HG02840 (cell line): Measurements from ENCODE around the gene BIRC5.

Experiments used
- ATAC-seq: cut with Tn5 transposase; IDR thresholded peaks from one replicate; pipeline ENCODE4 v1.9.1; 2021; ENCODE audit warnings: mild to moderate bottlenecking, moderate library complexity, moderate number of reproducible peaks; ENCODE audit not compliant: unreplicated experiment, low FRiP score

BIRC5 gene

GRCh38 chr17:78253946-78254672 lies 40.1 kb downstream of the BIRC5 start:
- peak; percentile 48 for ATAC-seq

GRCh38 chr17:78255029-78255656 lies 41.1 kb downstream of the BIRC5 start:
- ATAC-seq, result no peak

DNA sequence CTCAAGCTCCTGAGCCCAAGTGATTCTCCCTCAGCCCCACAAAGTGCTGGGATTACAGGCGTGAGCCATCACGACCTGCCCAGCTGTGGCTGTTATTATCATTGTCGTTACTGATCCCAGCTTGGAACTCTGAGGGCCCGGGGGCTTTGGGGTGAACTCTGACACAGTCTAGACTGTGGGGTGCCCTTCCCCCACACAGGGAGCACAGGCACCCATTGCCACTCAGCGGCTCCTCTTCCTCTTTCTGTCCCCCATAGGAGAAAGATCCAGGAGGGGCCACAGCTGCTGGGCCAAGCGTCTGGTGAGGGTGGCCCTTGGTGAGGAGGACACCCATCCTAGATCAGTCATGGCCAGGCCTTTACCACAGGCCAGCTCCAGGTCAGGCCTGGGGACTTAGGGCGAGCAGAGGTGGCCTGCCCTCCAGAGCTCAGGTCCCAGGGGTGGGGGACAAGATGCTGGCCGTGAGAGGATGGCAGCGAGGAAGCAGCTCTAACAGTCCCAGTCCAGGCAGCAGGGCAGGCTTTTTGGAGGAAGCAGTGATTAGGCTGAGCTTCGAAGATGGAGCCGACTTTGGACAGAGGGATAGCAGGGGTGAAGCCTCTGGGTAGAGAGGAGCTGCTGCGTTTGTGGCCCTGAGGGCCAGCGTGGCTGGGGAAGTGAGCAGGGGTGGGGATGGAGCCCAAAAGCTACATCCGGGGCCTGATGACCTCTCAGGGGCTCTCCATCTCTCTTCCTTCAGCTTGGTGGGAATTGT lies 42.1 kb downstream of the BIRC5 start:
- no peak for ATAC-seq

GRCh38 chr17:78256707-78257591 lies 42.9 kb downstream of the BIRC5 start:
- no peak for ATAC-seq

- no peak for ATAC-seq
Observed at GRCh38 chr17:78257810-78258322, 43.8 kb downstream of the BIRC5 start.

- no peak for ATAC-seq
Observed at GRCh38 chr17:78258323-78259191, 44.5 kb downstream of the BIRC5 start.

- no peak for ATAC-seq
Observed at GRCh38 chr17:78259192-78259554, 45.1 kb downstream of the BIRC5 start.

GRCh38 chr17:78263063-78263735 lies 49.1 kb downstream of the BIRC5 start:
- ATAC-seq, result no peak

- ATAC-seq, result no peak
Observed at GRCh38 chr17:78263736-78264340, 49.8 kb downstream of the BIRC5 start.

- ATAC-seq, result no peak
Observed at GRCh38 chr17:78264590-78264989, 50.5 kb downstream of the BIRC5 start.

DNA sequence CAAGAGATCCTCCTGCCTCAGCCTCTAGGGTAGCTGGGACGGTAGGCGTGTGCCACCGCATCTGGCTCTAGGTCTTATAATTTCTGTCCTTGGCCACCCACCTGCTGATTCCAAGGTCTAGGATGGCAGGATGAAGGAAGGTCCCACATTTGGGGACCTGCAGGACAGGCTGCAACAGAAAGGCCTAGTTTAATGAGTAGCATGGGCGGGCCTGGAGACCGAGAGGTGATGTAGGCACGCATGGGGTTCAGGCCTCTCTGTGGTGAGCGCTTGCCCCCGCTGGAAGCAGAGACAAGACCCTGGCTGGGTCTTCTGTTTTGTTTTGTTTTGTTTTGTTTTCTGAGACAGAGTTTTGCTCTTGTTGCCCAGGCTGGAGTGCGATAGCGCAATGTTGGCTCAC lies 51.1 kb downstream of the BIRC5 start:
- no peak for ATAC-seq

- ATAC-seq, result no peak
Observed at GRCh38 chr17:78266231-78266631, 52.2 kb downstream of the BIRC5 start.

DNA sequence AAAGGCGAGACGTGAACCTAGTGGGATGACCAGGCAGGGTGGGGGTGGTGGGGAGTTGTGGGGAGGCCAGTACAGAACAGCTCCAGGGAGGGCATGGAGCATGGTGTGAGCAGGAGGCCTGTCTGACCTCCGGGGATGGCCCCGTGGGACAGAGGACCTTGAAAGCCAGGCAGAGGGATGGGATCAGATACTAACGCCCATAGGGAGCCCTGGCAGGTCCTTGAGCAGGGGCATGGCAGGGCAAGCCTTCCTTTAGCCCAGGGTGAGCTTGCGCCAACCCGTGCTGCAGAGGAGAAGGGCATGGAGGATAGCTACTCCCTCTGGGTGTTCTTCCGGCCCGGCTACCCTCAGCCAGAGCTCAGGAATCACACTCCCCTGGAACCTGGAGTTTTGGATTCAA lies 52.7 kb downstream of the BIRC5 start:
- no peak for ATAC-seq

DNA sequence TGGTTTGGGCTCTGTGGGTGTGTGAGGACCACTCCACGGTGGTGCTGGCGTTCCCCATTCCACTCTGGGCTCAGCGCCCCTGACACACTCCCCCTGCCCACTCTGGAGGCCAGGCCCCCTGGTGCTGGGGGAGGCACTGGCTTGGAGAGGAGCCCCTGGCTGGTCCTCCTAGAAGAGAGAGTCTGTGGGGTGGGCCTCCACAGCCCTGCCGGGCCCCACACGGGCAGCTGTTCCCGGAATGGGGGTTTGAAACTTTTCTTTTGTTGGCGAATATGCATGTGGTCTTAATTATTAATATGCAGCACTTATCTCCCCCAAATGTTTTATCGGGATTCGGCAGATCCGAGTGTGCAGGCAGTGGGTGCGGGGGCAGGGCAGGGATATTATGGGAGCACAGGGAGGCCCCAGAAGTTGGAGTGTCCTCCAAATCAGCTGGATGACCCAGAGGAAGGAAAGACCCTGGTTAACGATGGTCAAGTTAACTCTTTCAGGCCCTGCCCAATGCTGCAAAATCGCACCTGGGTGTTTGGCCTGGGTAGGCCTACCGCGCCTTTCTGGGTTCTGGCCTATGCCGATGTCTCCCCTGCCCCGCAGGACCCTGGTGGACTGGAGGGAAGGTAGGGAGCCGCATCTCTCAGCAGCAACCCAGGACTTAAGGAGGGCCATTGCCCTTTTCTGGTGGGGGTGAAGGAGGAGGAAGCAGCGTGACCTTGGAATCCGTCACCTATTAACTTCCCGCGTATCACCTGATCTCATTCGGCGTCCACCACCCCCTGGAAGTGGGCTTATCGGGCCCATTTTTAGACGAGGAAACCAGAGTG lies 53.4 kb downstream of the BIRC5 start:
- ATAC-seq, result no peak

GRCh38 chr17:78268191-78268874 lies 54.3 kb downstream of the BIRC5 start:
- ATAC-seq, result no peak

DNA sequence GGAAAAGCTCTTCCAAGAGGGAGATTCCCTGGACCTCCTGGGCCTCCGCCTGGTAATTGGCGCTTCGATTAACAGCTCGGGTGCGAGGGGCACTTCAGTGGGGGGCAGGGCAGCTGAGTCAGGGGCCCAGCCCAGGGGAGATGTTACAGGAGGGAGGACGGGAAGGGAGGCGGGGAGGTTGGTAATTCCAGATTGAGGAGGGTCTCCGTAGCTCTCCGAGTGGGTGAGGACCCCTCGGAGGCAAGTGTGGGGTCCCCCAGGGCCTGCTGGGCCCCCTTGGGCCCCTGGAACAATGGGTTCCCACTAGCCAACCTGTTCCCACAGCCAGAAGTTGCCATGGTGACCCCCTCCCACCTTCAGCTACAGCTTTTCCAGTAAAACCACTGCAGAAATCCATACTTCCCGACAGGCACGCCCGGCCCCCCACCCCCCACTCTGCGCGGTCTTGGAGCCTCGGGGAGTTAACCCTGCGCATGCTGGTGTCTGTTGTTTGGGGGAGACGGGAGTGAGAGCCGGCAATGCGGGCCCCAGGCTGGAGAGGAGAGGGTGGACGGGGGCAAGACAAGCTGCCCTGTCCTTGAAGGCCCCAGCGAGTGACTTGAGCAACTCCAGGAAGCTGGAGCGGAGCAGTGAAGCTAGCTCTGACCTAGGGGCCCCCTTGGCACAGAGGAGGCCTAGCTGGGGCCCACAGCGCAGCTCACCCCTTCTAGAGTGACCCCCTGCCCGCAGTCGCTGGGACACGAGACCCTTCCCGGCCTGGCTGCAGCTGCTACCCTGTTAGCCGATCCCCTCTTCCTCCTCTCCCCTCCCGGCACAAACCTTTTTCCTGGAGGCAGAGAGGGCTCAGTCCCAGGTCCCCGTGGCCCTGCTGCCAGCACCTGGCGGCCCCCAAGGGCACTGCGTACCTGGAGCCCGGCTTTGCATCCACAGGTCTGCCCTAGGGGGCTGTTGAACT lies 55.2 kb downstream of the BIRC5 start:
- no peak for ATAC-seq
